SK-N-SH treated with all-trans-retinoic acid at 6 μM for 48 hours (cell line): ENCODE data around the gene KCTD5.

ENCODE experiments used
- BACH2 ChIP-seq: fragments of 250-450 bp; sonication (Bioruptor Pico); IDR thresholded peaks from 2 replicates; pipeline ENCODE4 v1.9.0; 2021; ENCODE audit warnings: mild to moderate bottlenecking, borderline replicate concordance
- CREB5 ChIP-seq: fragments of 250-450 bp; sonication (Bioruptor Pico); IDR thresholded peaks from 2 replicates; pipeline ENCODE4 v1.5.1; 2020; ENCODE audit warnings: low read depth, mild to moderate bottlenecking, moderate library complexity
- ESRRG ChIP-seq: fragments of 250-450 bp; sonication (Bioruptor Pico); IDR thresholded peaks from 2 replicates; pipeline ENCODE4 v1.6.1; 2021; ENCODE audit warnings: mild to moderate bottlenecking
- PATZ1 ChIP-seq: fragments of 250-450 bp; sonication (Bioruptor Pico); IDR thresholded peaks from 2 replicates; pipeline ENCODE4 v1.8.0; 2020; ENCODE audit warnings: mild to moderate bottlenecking, moderate library complexity, borderline replicate concordance
- RARB ChIP-seq: fragments of 250-450 bp; sonication (Bioruptor Pico); IDR thresholded peaks from 2 replicates; pipeline ENCODE4 v1.8.0; 2021; ENCODE audit warnings: mild to moderate bottlenecking, moderate library complexity
- TCF4 ChIP-seq: fragments of 250-450 bp; sonication (Bioruptor Pico); IDR thresholded peaks from 2 replicates; pipeline ENCODE4 v1.8.0; 2021; ENCODE audit warnings: mild to moderate bottlenecking, moderate library complexity, borderline replicate concordance
- TOX ChIP-seq: fragments of 250-450 bp; sonication (Bioruptor Pico); IDR thresholded peaks from 2 replicates; pipeline ENCODE4 v1.8.0; 2021; ENCODE audit warnings: mild to moderate bottlenecking, moderate library complexity, borderline replicate concordance
- TSHZ2 ChIP-seq: fragments of 250-450 bp; sonication (Bioruptor Pico); IDR thresholded peaks from 2 replicates; pipeline ENCODE4 v1.5.0; 2020; ENCODE audit warnings: mild to moderate bottlenecking, moderate library complexity
- ZC3H10 ChIP-seq: fragments of 250-450 bp; sonication (Bioruptor Pico); IDR thresholded peaks from 2 replicates; pipeline ENCODE4 v1.5.1; 2021; ENCODE audit warnings: mild to moderate bottlenecking, moderate library complexity
- ZFP3 ChIP-seq: fragments of 250-450 bp; sonication (Bioruptor Pico); IDR thresholded peaks from 2 replicates; pipeline ENCODE4 v1.5.0; 2020; ENCODE audit warnings: mild to moderate bottlenecking, moderate library complexity
- ZNF565 ChIP-seq: fragments of 450-650 bp; formaldehyde crosslinking; conservative IDR thresholded peaks from 2 replicates; pipeline ENCODE4 v1.5.0; 2020; ENCODE audit warnings: low read depth, mild to moderate bottlenecking, moderate library complexity

- TF ChIP-seq RARB (CRISPR knock-in tag) (no peak), PATZ1 (CRISPR knock-in tag) (no peak), ZC3H10 (no peak), TOX (no peak), TSHZ2 (CRISPR knock-in tag) (no peak), ZFP3 (CRISPR knock-in tag) (no peak), ZNF565 (CRISPR knock-in tag) (no peak), TCF4 (no peak), ESRRG (CRISPR knock-in tag) (no peak; the same call in 1 of the 2 replicates), CREB5 (CRISPR knock-in tag) (no peak), BACH2 (CRISPR knock-in tag) (no peak)
Observed at GRCh38 chr16:2751577-2752034, 69.3 kb downstream of the KCTD5 start.
